Measurements from ENCODE around the gene SUPT20H. TPM values are rescaled to one million over a fixed set of nuclear protein-coding genes. Genes with fewer than 3 reads are reported as not detected.

The SUPT20H gene
- polyA plus RNA-seq, 1 donor (not counting 4 experiments of a cell fraction or from before 2014, with no cell fraction given), result 65.4 TPM

DNA sequence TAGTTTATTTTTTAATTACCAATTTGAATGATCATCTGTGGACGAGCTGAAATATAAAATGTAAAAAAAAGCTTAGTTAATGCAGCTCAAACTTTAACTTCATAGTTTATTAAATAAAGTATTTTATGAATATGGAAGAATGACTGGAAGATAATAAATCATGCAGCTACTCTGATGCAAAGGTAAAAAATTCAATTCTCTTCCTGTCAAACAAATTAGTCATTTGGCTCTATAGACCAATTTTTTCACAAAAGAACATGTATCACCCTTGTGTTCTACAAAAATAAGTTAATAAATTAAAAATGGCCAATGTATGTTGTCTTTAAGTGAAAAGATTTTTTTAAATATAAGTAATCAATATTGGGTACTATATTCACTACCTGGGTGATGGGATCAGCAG, 32.7 kb downstream of the SUPT20H start:
- Histone ChIP-seq H4K20me1 (ENCODE audit: control insufficient read depth, extremely low read depth, insufficient read depth, low read length) (no peaks in the 10 kb centered on the region), H3K36me3 (ENCODE audit: control insufficient read depth in 2 of 2, extremely low read depth in 1 of 2, insufficient read depth in 2 of 2, low read length in 2 of 2) (peaks cover 10% of the 10 kb centered on the region in 2 experiments), H3K4me1 (ENCODE audit: control insufficient read depth, extremely low read depth, insufficient read depth, low read length) (no peaks in the 10 kb centered on the region), H3K9ac (ENCODE audit: control insufficient read depth, extremely low read depth, insufficient read depth, low read length) (no peak overlapping the region), H3K4me2 (ENCODE audit: control insufficient read depth, extremely low read depth, insufficient read depth, low read depth, low read length) (no peak overlapping the region), H3K4me3 (ENCODE audit: control insufficient read depth in 2 of 3, extremely low read depth in 1 of 3, insufficient read depth in 2 of 3, low read depth in 1 of 3, low read length in 3 of 3) (no peak overlapping the region), H3K9me1 (ENCODE audit: control insufficient read depth, extremely low read depth, insufficient read depth, low read length) (no peaks in the 10 kb centered on the region), H3K79me2 (ENCODE audit: control insufficient read depth, insufficient read depth, low read length) (no peaks in the 10 kb centered on the region), H2AFZ (ENCODE audit: control insufficient read depth, low read length) (no peak overlapping the region), H3K27me3 (ENCODE audit: control insufficient read depth, extremely low read depth, insufficient read depth, low read length) (no peaks in the 10 kb centered on the region), H3K27ac (ENCODE audit: control insufficient read depth, insufficient read depth, low read length) (no peak overlapping the region), H3K9me3 (ENCODE audit: control insufficient read depth, low read depth, low read length) (no peaks in the 10 kb centered on the region)
- dilution Hi-C loops (cut with MboI; ENCODE audit: extremely low pct_ligation_motif_present, low sequenced_read_pairs), result no loop called here
- TF ChIP-seq, protein P1, sequence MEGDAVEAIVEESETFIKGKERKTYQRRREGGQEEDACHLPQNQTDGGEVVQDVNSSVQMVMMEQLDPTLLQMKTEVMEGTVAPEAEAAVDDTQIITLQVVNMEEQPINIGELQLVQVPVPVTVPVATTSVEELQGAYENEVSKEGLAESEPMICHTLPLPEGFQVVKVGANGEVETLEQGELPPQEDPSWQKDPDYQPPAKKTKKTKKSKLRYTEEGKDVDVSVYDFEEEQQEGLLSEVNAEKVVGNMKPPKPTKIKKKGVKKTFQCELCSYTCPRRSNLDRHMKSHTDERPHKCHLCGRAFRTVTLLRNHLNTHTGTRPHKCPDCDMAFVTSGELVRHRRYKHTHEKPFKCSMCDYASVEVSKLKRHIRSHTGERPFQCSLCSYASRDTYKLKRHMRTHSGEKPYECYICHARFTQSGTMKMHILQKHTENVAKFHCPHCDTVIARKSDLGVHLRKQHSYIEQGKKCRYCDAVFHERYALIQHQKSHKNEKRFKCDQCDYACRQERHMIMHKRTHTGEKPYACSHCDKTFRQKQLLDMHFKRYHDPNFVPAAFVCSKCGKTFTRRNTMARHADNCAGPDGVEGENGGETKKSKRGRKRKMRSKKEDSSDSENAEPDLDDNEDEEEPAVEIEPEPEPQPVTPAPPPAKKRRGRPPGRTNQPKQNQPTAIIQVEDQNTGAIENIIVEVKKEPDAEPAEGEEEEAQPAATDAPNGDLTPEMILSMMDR (optimal IDR thresholded peaks at IDR 0.05 in 1 of 3, IDR thresholded peaks at IDR 0.05 in 1 of 3, conservative IDR thresholded peaks at IDR 0.05 in 1 of 3; ENCODE audit: extremely low read depth in 1 of 3, insufficient read depth in 2 of 3, low read length in 3 of 3), result no peak
- no peak for TF ChIP-seq EZH2 (IDR thresholded peaks at IDR 0.05; ENCODE audit: low read length)
- DNase-seq (ENCODE audit: low read depth, low spot score), result no peak
- FAIRE-seq, result no peak

DNA sequence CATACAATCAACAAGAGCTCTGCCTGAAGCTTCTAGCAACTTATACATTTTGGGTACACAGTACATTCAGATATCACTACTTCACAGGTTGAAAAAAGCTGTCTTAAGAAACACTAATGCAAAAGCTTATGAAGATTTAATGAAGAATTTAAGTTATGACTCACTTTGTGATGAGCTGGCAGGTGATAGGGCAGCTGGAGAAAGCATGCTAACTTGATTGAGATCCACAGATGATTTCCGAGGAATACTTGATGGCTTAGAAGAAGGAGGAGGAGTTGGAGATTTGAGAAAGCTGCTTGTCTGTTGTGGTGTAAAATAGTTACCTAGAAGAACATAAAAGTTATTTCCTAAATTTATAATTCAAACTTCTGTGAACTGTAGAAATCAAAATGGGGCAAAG, 35.6 kb downstream of the SUPT20H start:
- Histone ChIP-seq H3K4me2 (ENCODE audit: control insufficient read depth, extremely low read depth, insufficient read depth, low read depth, low read length) (no peak overlapping the region), H3K9me3 (ENCODE audit: control insufficient read depth, low read depth, low read length) (no peaks in the 10 kb centered on the region), H2AFZ (ENCODE audit: control insufficient read depth, low read length) (no peak overlapping the region), H3K9me1 (ENCODE audit: control insufficient read depth, extremely low read depth, insufficient read depth, low read length) (no peaks in the 10 kb centered on the region), H3K79me2 (ENCODE audit: control insufficient read depth, insufficient read depth, low read length) (no peaks in the 10 kb centered on the region), H4K20me1 (ENCODE audit: control insufficient read depth, extremely low read depth, insufficient read depth, low read length) (no peaks in the 10 kb centered on the region), H3K4me3 (ENCODE audit: control insufficient read depth in 2 of 3, extremely low read depth in 1 of 3, insufficient read depth in 2 of 3, low read depth in 1 of 3, low read length in 3 of 3) (no peak overlapping the region), H3K27me3 (ENCODE audit: control insufficient read depth, extremely low read depth, insufficient read depth, low read length) (no peaks in the 10 kb centered on the region), H3K36me3 (ENCODE audit: control insufficient read depth in 2 of 2, extremely low read depth in 1 of 2, insufficient read depth in 2 of 2, low read length in 2 of 2) (peaks cover 8 to 16% of the 10 kb centered on the region in 2 experiments), H3K27ac (ENCODE audit: control insufficient read depth, insufficient read depth, low read length) (no peak overlapping the region), H3K9ac (ENCODE audit: control insufficient read depth, extremely low read depth, insufficient read depth, low read length) (no peak overlapping the region), H3K4me1 (ENCODE audit: control insufficient read depth, extremely low read depth, insufficient read depth, low read length) (no peaks in the 10 kb centered on the region)
- no peak for FAIRE-seq
- dilution Hi-C loops (cut with MboI; ENCODE audit: extremely low pct_ligation_motif_present, low sequenced_read_pairs), result no loop called here
- TF ChIP-seq, protein P1 (optimal IDR thresholded peaks at IDR 0.05 in 1 of 3, IDR thresholded peaks at IDR 0.05 in 1 of 3, conservative IDR thresholded peaks at IDR 0.05 in 1 of 3; ENCODE audit: extremely low read depth in 1 of 3, insufficient read depth in 2 of 3, low read length in 3 of 3), result no peak
- TF ChIP-seq EZH2 (IDR thresholded peaks at IDR 0.05; ENCODE audit: low read length), result no peak
- no peak for DNase-seq (ENCODE audit: low read depth, low spot score)

Data from keratinocyte (primary cell).